ENCODE data around the gene ADGRF5.
"Not testable (repeated sequence)": the region's sequence is repeated elsewhere in the genome, so short reads cannot be mapped to it uniquely, and the experiment has no call there.

ADGRF5 gene

GRCh38 chr6:46893648-46894047, 28.1 kb downstream of the ADGRF5 start:
- no peak for DNase-seq

- no peak for DNase-seq
Measured at GRCh38 chr6:46891252-46891795, 30.4 kb downstream of the ADGRF5 start.

- DNase-seq = no peak
Measured at GRCh38 chr6:46888578-46888977, 33.2 kb downstream of the ADGRF5 start.

GRCh38 chr6:46888031-46888430, 33.7 kb downstream of the ADGRF5 start:
- DNase-seq = no peak

- no peak for DNase-seq
Measured at GRCh38 chr6:46882645-46883044, 39.1 kb downstream of the ADGRF5 start.

GRCh38 chr6:46879003-46879402, 42.7 kb downstream of the ADGRF5 start:
- DNase-seq = no peak

- no peak for DNase-seq
Measured at GRCh38 chr6:46876126-46876525, 45.6 kb downstream of the ADGRF5 start.

GRCh38 chr6:46867411-46867810, 54.3 kb downstream of the ADGRF5 start:
- DNase-seq = no peak

- no peak for DNase-seq
Measured at GRCh38 chr6:46865221-46865620, 56.5 kb downstream of the ADGRF5 start.

GRCh38 chr6:46863791-46864190, 57.9 kb downstream of the ADGRF5 start:
- DNase-seq = no peak

GRCh38 chr6:46862381-46862780, 59.4 kb downstream of the ADGRF5 start:
- no peak for DNase-seq

GRCh38 chr6:46855966-46856365, 65.8 kb downstream of the ADGRF5 start:
- DNase-seq = peak; percentile 26 to 31

- not testable (repeated sequence) for DNase-seq
Measured at GRCh38 chr6:46851576-46851975, 70.2 kb downstream of the ADGRF5 start.

GRCh38 chr6:46850792-46851191, 70.9 kb downstream of the ADGRF5 start:
- DNase-seq = no peak

- DNase-seq = no peak
Measured at GRCh38 chr6:46849361-46849690, 72.4 kb downstream of the ADGRF5 start.

- peak; percentile 73 to 83 for DNase-seq
Measured at GRCh38 chr6:46848684-46849360, 72.9 kb downstream of the ADGRF5 start.

- no peak for DNase-seq
Measured at GRCh38 chr6:46845126-46845525, 76.6 kb downstream of the ADGRF5 start.

GRCh38 chr6:46842252-46842846, 79.4 kb downstream of the ADGRF5 start:
- not testable (repeated sequence) for DNase-seq

- no peak for DNase-seq
Measured at GRCh38 chr6:46838033-46838432, 83.7 kb downstream of the ADGRF5 start.

- not testable (repeated sequence) for DNase-seq
Measured at GRCh38 chr6:46834991-46835390, 86.7 kb downstream of the ADGRF5 start.

GRCh38 chr6:46834257-46834916, 87.4 kb downstream of the ADGRF5 start:
- DNase-seq = not testable (repeated sequence)

GRCh38 chr6:46832816-46833215, 88.9 kb downstream of the ADGRF5 start:
- no peak for DNase-seq

GRCh38 chr6:46828939-46829338, 92.8 kb downstream of the ADGRF5 start:
- DNase-seq = no peak

- DNase-seq = no peak
Measured at GRCh38 chr6:46821458-46821881, 100.3 kb downstream of the ADGRF5 start.
